B cell (primary cell): ENCODE results near the gene RFC1. TPM values are rescaled to one million over a fixed set of nuclear protein-coding genes. Genes with fewer than 3 reads are reported as not detected.

ENCODE experiments used
- ATAC-seq: fragments of 200-7000 bp; cut with Tn5 transposase; one replicate; pipeline ENCODE4 v1.10.0; 2021; ENCODE audit warnings: low read depth, mild to moderate bottlenecking, moderate number of reproducible peaks, moderate library complexity
- CTCF ChIA-PET: fragments of 350-600 bp; sonication (Branson Sonifier 250); formaldehyde crosslinking; loops from one replicate; lab custom pipeline; 2021; ENCODE audit warnings: antibody characterized with exemption, inconsistent platforms; lab: Charles Lee
- POLR2A ChIA-PET: fragments of 350-600 bp; sonication (Branson Sonifier 250); formaldehyde crosslinking; loops from one replicate; lab custom pipeline; 2021; ENCODE audit warnings: antibody characterized with exemption; lab: Charles Lee
- DNase-seq: peaks from one replicate; pipeline ENCODE4 v3.0.0; 2013
- H2AFZ ChIP-seq: 2 replicates; pipeline ENCODE4 v1.6.1; 2012; ENCODE audit warnings: mild to moderate bottlenecking, low read depth, low read length; ENCODE audit not compliant: insufficient read depth, poor library complexity, severe bottlenecking
- H3K27ac ChIP-seq, 2 donors: 1 replicate in 1 of 2; 2 replicates in 1 of 2; pipeline ENCODE4 v1.5.1; 2012 to 2013; ENCODE audit warnings: low read length in 2 of 2, mild to moderate bottlenecking in 2 of 2, moderate library complexity in 1 of 2
- H3K27me3 ChIP-seq, 4 experiments: fragments of 200-600 bp in 1 of 4; sonication (generic) in 1 of 4; replicated peaks in 1 of 4; 1 replicate in 2 of 4; 2 replicates in 2 of 4; pipeline versions ENCODE4 v1.6.1 to v1.7.0; 2013 to 2016; ENCODE audit warnings: low read length in 3 of 4, mild to moderate bottlenecking in 2 of 4, mixed read lengths in 1 of 4, moderate library complexity in 1 of 4; ENCODE audit not compliant: insufficient read depth in 4 of 4, control insufficient read depth in 3 of 4; ENCODE audit errors: control extremely low read depth in 1 of 4
- H3K36me3 ChIP-seq, 2 experiments: replicated peaks in 1 of 2; 1 replicate in 1 of 2; 2 replicates in 1 of 2; pipeline versions ENCODE4 v1.6.1 to v1.7.1; 2013; ENCODE audit warnings: low read length in 1 of 2; ENCODE audit not compliant: insufficient read depth in 2 of 2, control insufficient read depth in 1 of 2; ENCODE audit errors: control extremely low read depth in 1 of 2, extremely low read depth in 1 of 2
- H3K4me1 ChIP-seq, 2 donors: fragments of 200-600 bp in 1 of 2; sonication (generic) in 1 of 2; 1 replicate in 1 of 2; 2 replicates in 1 of 2; pipeline versions ENCODE4 v1.5.1 to v1.6.1; 2013 to 2017; ENCODE audit warnings: low read length in 2 of 2; ENCODE audit not compliant: control insufficient read depth in 2 of 2, insufficient read depth in 2 of 2
- H3K4me2 ChIP-seq: replicated peaks from 2 replicates; pipeline ENCODE3; 2012; ENCODE audit warnings: mild to moderate bottlenecking, low read depth, low read length; ENCODE audit not compliant: poor library complexity, severe bottlenecking
- H3K4me3 ChIP-seq, 5 experiments: fragments of 200-600 bp in 1 of 5; sonication (generic) in 1 of 5; 1 replicate in 3 of 5; 2 replicates in 2 of 5; pipeline versions ENCODE4 v1.5.1 to v1.7.0; 2011 to 2016; ENCODE audit warnings: low read length in 4 of 5, mild to moderate bottlenecking in 4 of 5, low read depth in 2 of 5, control low read depth in 1 of 5, moderate library complexity in 1 of 5; ENCODE audit not compliant: insufficient read depth in 1 of 5; ENCODE audit errors: control extremely low read depth in 1 of 5, extremely low read depth in 1 of 5
- H3K79me2 ChIP-seq: fragments of 200-600 bp; sonication (generic); one replicate; pipeline ENCODE4 v1.6.0; 2016; ENCODE audit warnings: low read length; ENCODE audit not compliant: control insufficient read depth, insufficient read depth
- H3K9ac ChIP-seq: fragments of 200-600 bp; sonication (generic); 2 replicates; pipeline ENCODE4 v1.6.1; 2017; ENCODE audit warnings: mild to moderate bottlenecking, low read length, moderate library complexity
- H3K9me3 ChIP-seq, 3 donors: one replicate each; pipeline versions ENCODE4 v1.6.1 to v1.7.1; 2013; ENCODE audit warnings: low read length in 2 of 3; ENCODE audit not compliant: control insufficient read depth in 2 of 3, insufficient read depth in 1 of 3; ENCODE audit errors: control extremely low read depth in 1 of 3
- H4K20me1 ChIP-seq: 2 replicates; pipeline ENCODE4 v1.6.0; 2012; ENCODE audit warnings: mild to moderate bottlenecking, low read length; ENCODE audit not compliant: insufficient read depth, control insufficient read depth, poor library complexity, severe bottlenecking
- H3K27ac Mint-ChIP-seq: one replicate; pipeline ENCODE4 v1.8.0; 2021; ENCODE audit warnings: mixed read lengths
- H3K27me3 Mint-ChIP-seq: one replicate; pipeline ENCODE4 v1.8.0; 2021; ENCODE audit warnings: mixed read lengths
- H3K4me1 Mint-ChIP-seq: one replicate; pipeline ENCODE4 v1.8.0; 2021; ENCODE audit warnings: mixed read lengths
- H3K4me3 Mint-ChIP-seq: one replicate; pipeline ENCODE4 v1.8.0; 2021; ENCODE audit warnings: mixed read lengths
- H3K9me3 Mint-ChIP-seq: one replicate; pipeline ENCODE4 v1.8.0; 2022; ENCODE audit warnings: mixed read lengths; ENCODE audit not compliant: insufficient read depth
- EZH2 ChIP-seq: IDR thresholded peaks from 2 replicates; pipeline ENCODE4 v1.6.1; 2012; ENCODE audit warnings: borderline replicate concordance, low read depth, mild to moderate bottlenecking, moderate library complexity, low read length; ENCODE audit not compliant: insufficient read depth, poor library complexity, severe bottlenecking
- WGBS: methylation state at CpG from one replicate; pipeline ENCODE4 v1.1.5; 2013; ENCODE audit warnings: missing lambda C conversion rate; ENCODE audit not compliant: insufficient coverage; 5-methylcytosine and 5-hydroxymethylcytosine counted together
- intact Hi-C: fragments of 100-400 bp; cut with micrococcal nuclease; formaldehyde crosslinking; loops from one replicate; pipeline ENCODE4 v1.10.0; 2022
- polyA plus RNA-seq: library from polyadenylated mRNA; depleted of rRNA; stranded (reverse); fragments of >200 nt; gene quantifications from 2 replicates; pipeline ENCODE4 v1.2.3, GENCODE V29; 2012
- total RNA-seq, 2 donors: library from RNA; stranded (reverse); fragments of 120-200 nt in 1 of 2; gene quantifications; 1 replicate in 1 of 2; 2 replicates in 1 of 2; pipeline versions ENCODE4 v1.2.3 to v1.2.4, GENCODE V29; 2013 to 2022
- TF ChIP-seq, protein P1 (sequence below): fragments of 200-600 bp; IDR thresholded peaks from one replicate; pipeline ENCODE4 v1.8.0; 2022; ENCODE audit warnings: antibody characterized with exemption, mild to moderate bottlenecking

RFC1 gene
- total and polyA plus RNA-seq, 2 donors (not counting 1 experiment from before 2014, with no cell fraction given), result 14.9 to 55.1 TPM

DNA sequence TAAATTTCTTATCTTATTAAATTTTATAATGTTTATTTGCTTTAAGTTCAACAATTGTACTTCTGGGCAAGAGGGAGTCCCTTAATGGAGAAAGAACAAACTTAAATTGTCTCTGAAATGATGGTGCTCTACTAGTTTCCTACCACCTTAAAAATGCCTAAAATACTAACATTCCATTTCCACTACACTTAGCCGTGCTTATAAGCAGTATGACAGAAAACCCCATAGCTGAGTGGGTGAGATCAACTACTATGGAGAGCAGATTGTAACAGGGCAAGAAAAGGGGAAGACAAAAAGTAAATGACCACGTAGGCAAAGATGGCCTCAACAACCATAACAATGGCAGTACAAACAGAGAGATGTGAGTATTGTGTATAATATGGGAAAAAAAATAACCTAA lies 35.0 kb downstream of the RFC1 start:
- Histone ChIP-seq H3K27me3 (no peaks in the 10 kb centered on the region), H3K79me2 (peaks cover 62% of the 10 kb centered on the region), H3K9ac (no peak overlapping the region), H4K20me1 (peaks cover 22% of the 10 kb centered on the region), H3K4me3 (no peak overlapping the region), H3K36me3 (peaks cover 7 to 12% of the 10 kb centered on the region in 2 experiments), H2AFZ (no peak overlapping the region), H3K4me1 (no peaks in the 10 kb centered on the region), H3K27ac (no peak overlapping the region), H3K9me3 (no peaks in the 10 kb centered on the region), H3K4me2 (no peak overlapping the region)
- no peak for DNase-seq
- no peaks in the 10 kb centered on the region for H3K27me3 Mint-ChIP-seq
- TF ChIP-seq, protein P1, sequence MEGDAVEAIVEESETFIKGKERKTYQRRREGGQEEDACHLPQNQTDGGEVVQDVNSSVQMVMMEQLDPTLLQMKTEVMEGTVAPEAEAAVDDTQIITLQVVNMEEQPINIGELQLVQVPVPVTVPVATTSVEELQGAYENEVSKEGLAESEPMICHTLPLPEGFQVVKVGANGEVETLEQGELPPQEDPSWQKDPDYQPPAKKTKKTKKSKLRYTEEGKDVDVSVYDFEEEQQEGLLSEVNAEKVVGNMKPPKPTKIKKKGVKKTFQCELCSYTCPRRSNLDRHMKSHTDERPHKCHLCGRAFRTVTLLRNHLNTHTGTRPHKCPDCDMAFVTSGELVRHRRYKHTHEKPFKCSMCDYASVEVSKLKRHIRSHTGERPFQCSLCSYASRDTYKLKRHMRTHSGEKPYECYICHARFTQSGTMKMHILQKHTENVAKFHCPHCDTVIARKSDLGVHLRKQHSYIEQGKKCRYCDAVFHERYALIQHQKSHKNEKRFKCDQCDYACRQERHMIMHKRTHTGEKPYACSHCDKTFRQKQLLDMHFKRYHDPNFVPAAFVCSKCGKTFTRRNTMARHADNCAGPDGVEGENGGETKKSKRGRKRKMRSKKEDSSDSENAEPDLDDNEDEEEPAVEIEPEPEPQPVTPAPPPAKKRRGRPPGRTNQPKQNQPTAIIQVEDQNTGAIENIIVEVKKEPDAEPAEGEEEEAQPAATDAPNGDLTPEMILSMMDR, result no peak
- TF ChIP-seq EZH2, result no peak
- POLR2A ChIA-PET, result no interaction called here
- H3K4me3 Mint-ChIP-seq, result no peak overlapping the region
- WGBS, result no CpG with 5 or more reads among the region's 2 CpGs
- intact Hi-C loops, result no loop called here
- peaks cover 9% of the 10 kb centered on the region for H3K4me1 Mint-ChIP-seq
- H3K27ac Mint-ChIP-seq, result no peak overlapping the region
- no peak for ATAC-seq
- CTCF ChIA-PET, result no interaction called here
- H3K9me3 Mint-ChIP-seq, result no peaks in the 10 kb centered on the region

DNA sequence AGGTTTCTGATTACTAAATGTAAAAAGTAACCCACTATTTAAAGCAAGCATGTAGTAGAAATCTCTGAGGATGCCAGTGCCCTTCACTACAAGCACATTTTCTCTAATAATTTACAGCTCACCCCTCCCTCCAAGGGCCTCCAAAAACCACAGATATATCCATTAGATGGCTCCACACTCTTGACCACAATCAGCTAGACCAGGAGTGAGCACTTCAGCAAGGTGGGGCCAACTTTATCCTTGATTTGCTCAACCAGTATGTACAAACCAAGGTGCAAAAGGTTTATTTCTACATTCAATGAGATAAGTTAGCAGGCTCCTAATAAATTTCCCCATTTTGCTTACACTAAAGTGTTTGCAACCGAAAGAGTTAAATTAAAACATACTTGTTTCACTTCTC lies 35.8 kb downstream of the RFC1 start:
- intact Hi-C loops, result no loop called here
- CTCF ChIA-PET, result no interaction called here
- no peak overlapping the region for H3K27ac Mint-ChIP-seq

More for the DNA sequence above, 35.8 kb downstream of the RFC1 start:
- Histone ChIP-seq H3K9ac (no peak overlapping the region), H2AFZ (no peak overlapping the region), H4K20me1 (peaks cover 17% of the 10 kb centered on the region), H3K9me3 (no peaks in the 10 kb centered on the region), H3K27me3 (no peaks in the 10 kb centered on the region), H3K4me3 (no peak overlapping the region), H3K4me1 (no peaks in the 10 kb centered on the region), H3K36me3 (peaks cover 7 to 19% of the 10 kb centered on the region in 2 experiments), H3K79me2 (peaks cover 54% of the 10 kb centered on the region), H3K27ac (no peak overlapping the region), H3K4me2 (no peak overlapping the region)
- DNase-seq, result no peak
- Mint-ChIP-seq H3K4me3 (no peak overlapping the region), H3K4me1 (peaks cover 9% of the 10 kb centered on the region), H3K9me3 (no peaks in the 10 kb centered on the region), H3K27me3 (no peaks in the 10 kb centered on the region)
- no peak for ATAC-seq
- TF ChIP-seq EZH2, result no peak
- TF ChIP-seq, protein P1, result no peak
- POLR2A ChIA-PET, result no interaction called here
- WGBS, result 100% methylated on average over 1 of the region's 1 CpG
